Stimulated activated CD4-positive, alpha-beta T cell treated with anti-CD3 and anti-CD28 coated beads, Interleukin-1b, Interleukin-23, amount 100 ng/mL, for 1 hour (primary cell): Measurements from ENCODE around the gene SYCP2L.
A peak's percentile ranks its signal among the peaks of the same experiment; 100 is the strongest.
"Not testable (repeated sequence)": the region's sequence is repeated elsewhere in the genome, so short reads cannot be mapped to it uniquely, and the experiment has no call there.

ENCODE experiments used
- DNase-seq, 2 donors: peaks; one replicate each; pipeline ENCODE4 v3.0.0-alpha.2; 2020; ENCODE audit warnings: low read depth in 2 of 2

SYCP2L gene

GRCh38 chr6:10886691-10887502, at the start of gene SYCP2L:
Gene SYCP2L, plus strand, starts transcription at chr6:10887052. Its CDS starts 75 bp downstream, at chr6:10887127.
- DNase-seq, result no peak

GRCh38 chr6:10837622-10837994, 49.2 kb upstream of the SYCP2L start:
- no peak for DNase-seq

GRCh38 chr6:10837995-10838793, 48.7 kb upstream of the SYCP2L start, which contains the start of gene MAK:
Gene MAK, minus strand, starts transcription at chr6:10838539. Its CDS starts 7,891 bp downstream, at chr6:10830648.
- peak; percentile 63 to 72 for DNase-seq

- DNase-seq, result no peak
Observed at GRCh38 chr6:10838794-10839333, 48.0 kb upstream of the SYCP2L start.

- DNase-seq, result no peak
Observed at GRCh38 chr6:10843554-10843953, 43.3 kb upstream of the SYCP2L start.

GRCh38 chr6:10847684-10848083, 39.2 kb upstream of the SYCP2L start:
- DNase-seq, result no peak

- DNase-seq, result no peak
Observed at GRCh38 chr6:10849901-10850300, 37.0 kb upstream of the SYCP2L start.

- no peak for DNase-seq
Observed at GRCh38 chr6:10850728-10851127, 36.1 kb upstream of the SYCP2L start.

- DNase-seq, result no peak
Observed at GRCh38 chr6:10852361-10852960, 34.4 kb upstream of the SYCP2L start.

- DNase-seq, result not testable (repeated sequence)
Observed at GRCh38 chr6:10853849-10854300, 33.0 kb upstream of the SYCP2L start.

GRCh38 chr6:10854922-10855632, 31.8 kb upstream of the SYCP2L start:
- DNase-seq, result no peak

- no peak for DNase-seq
Observed at GRCh38 chr6:10857259-10857658, 29.6 kb upstream of the SYCP2L start.

- DNase-seq, result no peak
Observed at GRCh38 chr6:10861086-10861485, 25.8 kb upstream of the SYCP2L start.

GRCh38 chr6:10862361-10862760, 24.5 kb upstream of the SYCP2L start:
- DNase-seq, result no peak

GRCh38 chr6:10863031-10863430, 23.8 kb upstream of the SYCP2L start:
- not testable (repeated sequence) for DNase-seq

- not testable (repeated sequence) for DNase-seq
Observed at GRCh38 chr6:10866709-10867108, 20.1 kb upstream of the SYCP2L start.

- no peak for DNase-seq
Observed at GRCh38 chr6:10867952-10868351, 18.9 kb upstream of the SYCP2L start.

- DNase-seq, result no peak
Observed at GRCh38 chr6:10873374-10873773, 13.5 kb upstream of the SYCP2L start.

GRCh38 chr6:10874207-10874606, 12.6 kb upstream of the SYCP2L start:
- no peak for DNase-seq

GRCh38 chr6:10875026-10875425, 11.8 kb upstream of the SYCP2L start:
- DNase-seq, result no peak

GRCh38 chr6:10877012-10877411, 9.8 kb upstream of the SYCP2L start:
- no peak for DNase-seq
